Gastrocnemius medialis (tissue), 4 donors: ENCODE measurements around the gene KLHL8. TPM values are rescaled to one million over a fixed set of nuclear protein-coding genes. Genes with fewer than 3 reads are reported as not detected.
"Not testable (repeated sequence)": the region's sequence is repeated elsewhere in the genome, so short reads cannot be mapped to it uniquely, and the experiment has no call there.

Experiments
- ATAC-seq, 2 donors: fragments of 150-250 bp; one replicate each; pipeline ENCODE4 v1.9.1; 2016
- DNase-seq, 2 donors: peaks; one replicate each; pipeline ENCODE4 v3.0.0-alpha.2; 2019
- H3K27ac ChIP-seq, 4 donors: fragments of 200-600 bp; sonication (generic); 1 replicate in 1 of 4; 2 replicates in 3 of 4; pipeline ENCODE4 v1.5.1; 2016 to 2018; ENCODE audit warnings: mild to moderate bottlenecking in 2 of 4, moderate library complexity in 1 of 4
- H3K27me3 ChIP-seq, 3 donors: fragments of 200-600 bp; sonication (generic) in 2 of 3; 1 replicate in 1 of 3; 2 replicates in 2 of 3; pipeline versions ENCODE4 v1.5.1 to v1.6.0; 2016 to 2019; ENCODE audit warnings: mild to moderate bottlenecking in 1 of 3, moderate library complexity in 1 of 3
- H3K36me3 ChIP-seq, 2 donors: fragments of 200-600 bp; sonication (generic) in 1 of 2; one replicate each; pipeline ENCODE4 v1.5.1; 2017 to 2018
- H3K4me1 ChIP-seq, 2 donors: fragments of 200-600 bp; sonication (generic) in 1 of 2; one replicate each; pipeline ENCODE4 v1.5.1; 2016 to 2017; ENCODE audit warnings: mild to moderate bottlenecking in 2 of 2
- H3K4me3 ChIP-seq, 4 donors: fragments of 200-600 bp; sonication (generic) in 3 of 4; 1 replicate in 1 of 4; 2 replicates in 3 of 4; pipeline ENCODE4 v1.5.1; 2016 to 2019; ENCODE audit warnings: mild to moderate bottlenecking in 2 of 4
- H3K9me3 ChIP-seq, 3 donors: fragments of 200-600 bp; sonication (generic) in 2 of 3; 1 replicate in 1 of 3; 2 replicates in 2 of 3; pipeline ENCODE4 v1.5.1; 2016 to 2019
- CTCF ChIP-seq, 5 experiments: fragments of 450-650 bp in 3 of 5; fragments of 200-600 bp in 2 of 5; sonication (generic) in 2 of 5; IDR thresholded peaks in 4 of 5; conservative IDR thresholded peaks in 1 of 5; 1 replicate in 4 of 5; 2 replicates in 1 of 5; pipeline ENCODE4 v1.5.1; 2016 to 2019; ENCODE audit warnings: antibody characterized with exemption in 5 of 5, mild to moderate bottlenecking in 3 of 5, moderate library complexity in 3 of 5
- POLR2A ChIP-seq, 2 donors: fragments of 450-650 bp; IDR thresholded peaks; one replicate each; pipeline ENCODE4 v1.6.1; 2017; ENCODE audit warnings: antibody characterized with exemption in 2 of 2, mild to moderate bottlenecking in 2 of 2, moderate library complexity in 2 of 2
- in situ Hi-C, 4 donors: fragments of 200-750 bp; cut with MboI; loops; one replicate each; pipeline versions ENCODE4 v1.15.0 to v1.8.0; 2017; ENCODE audit warnings: low sequenced_read_pairs in 4 of 4
- intact Hi-C: fragments of 100-400 bp; cut with DNase I; formaldehyde crosslinking; loops from one replicate; pipeline ENCODE4 v1.15.1; 2023; ENCODE audit warnings: low total_unique reads
- total RNA-seq, 4 donors: library from RNA; depleted of rRNA; stranded (reverse); fragments of >200 nt; gene quantifications; one replicate each; pipeline versions ENCODE4 v1.1.0 to v1.2.3, GENCODE V29; 2016

Gene KLHL8
- total RNA-seq, 4 donors from 2014 or later = 15.5 to 19.4 (median 18.6) TPM

- no peak for DNase-seq
- no peak overlapping the region for H3K4me3 ChIP-seq
- in situ Hi-C loops (no loop called here), intact Hi-C loops (loop anchor here (5.0 kb wide), 2 partner anchors 217 to 292 kb away; no protein-coding TSS in a partner anchor)
- H3K36me3 ChIP-seq = no peaks in the 10 kb centered on the region
- H3K27me3 ChIP-seq = no peaks in the 10 kb centered on the region
- no peak overlapping the region for H3K27ac ChIP-seq
- no peak for ATAC-seq
- TF ChIP-seq CTCF (IDR thresholded peaks at IDR 0.05 in 4 of 5, conservative IDR thresholded peaks at IDR 0.05 in 1 of 5) (no peak), POLR2A (IDR thresholded peaks at IDR 0.05) (no peak)
- peaks cover under 1 to 6% of the 10 kb centered on the region in 2 donors for H3K4me1 ChIP-seq
- H3K9me3 ChIP-seq = no peaks in the 10 kb centered on the region
Measured at GRCh38 chr4:87224141-87224923, 3.9 kb upstream of the KLHL8 start.

DNA sequence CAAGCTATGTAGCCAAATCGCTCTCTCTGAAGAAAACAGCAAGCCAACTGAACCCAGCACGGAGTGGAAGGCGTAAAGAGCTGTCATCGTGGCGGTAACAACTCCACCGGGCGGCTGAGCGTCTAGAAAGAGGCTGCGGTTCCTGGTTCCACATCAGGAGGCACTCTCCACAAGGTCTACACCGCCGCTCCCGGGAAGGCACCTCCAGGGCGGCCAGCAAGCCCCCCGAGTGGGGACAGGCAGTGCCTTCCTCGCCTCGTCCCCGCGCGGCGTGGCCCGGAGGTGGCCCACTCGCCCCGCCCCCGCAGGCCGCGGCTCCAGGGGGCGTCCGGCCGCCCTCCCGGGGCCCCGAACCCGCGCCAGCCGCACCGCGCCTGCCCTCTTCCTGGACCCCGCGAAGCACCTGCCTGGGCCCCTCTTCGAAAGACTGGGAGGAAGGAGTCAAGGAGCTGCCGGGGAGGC lies 755 bp downstream of the KLHL8 start:
- peak; percentile 34 to 43 for ATAC-seq

DNA sequence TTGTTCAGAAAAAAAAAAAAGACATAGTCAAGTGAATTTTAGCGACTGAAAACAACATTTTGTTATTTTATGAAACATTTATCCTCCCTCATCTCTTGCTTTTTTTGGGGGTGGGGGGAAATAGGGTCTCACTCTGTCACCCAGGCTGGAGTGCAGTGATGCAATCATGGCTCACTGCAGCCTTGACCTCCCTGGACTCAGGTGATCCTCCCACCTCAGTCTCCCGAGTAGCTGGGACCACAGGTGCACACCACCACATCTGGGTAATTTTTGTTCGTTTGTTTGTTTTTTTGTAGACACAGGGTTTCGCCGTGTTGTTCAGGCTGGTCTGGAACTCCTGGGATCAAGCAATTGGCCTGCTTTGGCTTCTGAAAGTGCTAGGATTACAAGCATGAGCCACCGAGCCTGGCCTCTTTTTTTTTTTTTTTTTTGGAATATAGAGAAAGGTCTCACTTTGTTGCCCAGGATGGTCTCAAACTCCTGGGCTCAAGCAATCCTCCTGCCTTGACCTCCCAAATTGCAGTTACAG lies 3.1 kb downstream of the KLHL8 start:
- H3K9me3 ChIP-seq, H3K36me3 ChIP-seq, H3K27me3 ChIP-seq, DNase-seq, intact Hi-C loops, H3K4me3 ChIP-seq, ATAC-seq, H3K27ac ChIP-seq: not testable (repeated sequence)
- H3K4me1 ChIP-seq = peaks cover 34 to 52% of the 10 kb centered on the region in 2 donors
- in situ Hi-C loops = loop anchor here in 1 of 4 donors (5.0 kb wide), 1 partner anchor 60 kb away; no protein-coding TSS in a partner anchor

More for the DNA sequence above, 755 bp downstream of the KLHL8 start:
- no peak for TF ChIP-seq POLR2A (IDR thresholded peaks at IDR 0.05)
- peak in 4 of 5 experiments; percentile 10 to 28 (median 19) for TF ChIP-seq CTCF (IDR thresholded peaks at IDR 0.05 in 4 of 5, conservative IDR thresholded peaks at IDR 0.05 in 1 of 5)
- no peaks in the 10 kb centered on the region for H3K27me3 ChIP-seq
- in situ Hi-C loops = loop anchor here in 1 of 4 donors (5.0 kb wide), 1 partner anchor 62 kb away; no protein-coding TSS in a partner anchor
- peak overlapping the region; percentile 85 to 96 (median 90) for H3K4me3 ChIP-seq
- H3K27ac ChIP-seq = peak overlapping the region; percentile 92 to 96 (median 94)
- DNase-seq = peak; percentile 11 to 28
- intact Hi-C loops = loop anchor here (1.0 to 5.0 kb wide), 3 partner anchors 17 to 287 kb away; no protein-coding TSS in a partner anchor
- no peaks in the 10 kb centered on the region for H3K9me3 ChIP-seq
- no peaks in the 10 kb centered on the region for H3K36me3 ChIP-seq
- peaks cover 15 to 29% of the 10 kb centered on the region in 2 donors for H3K4me1 ChIP-seq

DNA sequence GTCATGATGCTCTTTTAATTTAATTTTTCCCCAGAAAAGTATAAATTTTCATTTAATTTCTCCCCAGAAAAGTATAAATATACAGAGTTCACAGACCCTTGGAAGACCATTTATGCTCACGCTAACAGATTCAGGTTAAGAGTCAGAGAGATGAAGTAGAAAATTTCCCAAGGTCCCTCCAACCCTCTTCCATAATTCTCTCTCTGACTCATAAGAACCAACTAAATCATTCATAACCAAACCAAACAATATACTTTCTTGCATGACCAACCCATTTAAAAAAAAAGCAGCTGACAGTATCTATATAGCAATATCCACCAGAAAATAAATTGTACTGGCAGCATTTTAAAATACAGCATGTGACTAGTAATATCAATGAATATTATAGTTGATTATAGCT lies 3.9 kb downstream of the KLHL8 start:
- Histone ChIP-seq H3K4me1 (peaks cover 42 to 60% of the 10 kb centered on the region in 2 donors), H3K4me3 (no peak overlapping the region), H3K9me3 (no peaks in the 10 kb centered on the region), H3K27ac (no peak overlapping the region), H3K36me3 (no peaks in the 10 kb centered on the region), H3K27me3 (no peaks in the 10 kb centered on the region)
- intact Hi-C loops = no loop called here
- ATAC-seq (no peak), DNase-seq (no peak)
- in situ Hi-C loops = loop anchor here in 1 of 4 donors (5.0 kb wide), 1 partner anchor 59 kb away; no protein-coding TSS in a partner anchor
- TF ChIP-seq POLR2A (IDR thresholded peaks at IDR 0.05) (no peak), CTCF (IDR thresholded peaks at IDR 0.05 in 4 of 5, conservative IDR thresholded peaks at IDR 0.05 in 1 of 5) (no peak)
